GM23338 (cell line): ENCODE measurements around the gene SMPDL3A. TPM values are rescaled to one million over a fixed set of nuclear protein-coding genes. Genes with fewer than 3 reads are reported as not detected.
A peak's percentile ranks its signal among the peaks of the same experiment; 100 is the strongest.

Experiments used
- ATAC-seq: fragments of 200-7000 bp; cut with Tn5 transposase; 3 replicates; pipeline ENCODE4 v1.9.1; 2020
- DNase-seq: peaks from one replicate; pipeline ENCODE4 v3.0.0-alpha.2; 2015; ENCODE audit warnings: low spot score
- H2AFZ ChIP-seq: fragments of 200-600 bp; sonication (generic); 2 replicates; pipeline ENCODE4 v1.8.0; 2016; ENCODE audit warnings: antibody characterized with exemption, mild to moderate bottlenecking, moderate library complexity
- H3F3A ChIP-seq: fragments of 200-600 bp; sonication (generic); replicated peaks from 2 replicates; pipeline ENCODE4 v1.8.0; 2017; ENCODE audit warnings: antibody characterized with exemption, mixed run types, low read depth
- H3K27ac ChIP-seq: fragments of 200-600 bp; sonication (generic); 2 replicates; pipeline ENCODE4 v1.6.1; 2016; ENCODE audit warnings: low read depth
- H3K27me3 ChIP-seq: fragments of 200-600 bp; sonication (generic); 2 replicates; pipeline ENCODE4 v1.8.0; 2016; ENCODE audit warnings: mild to moderate bottlenecking, mixed run types, moderate library complexity; ENCODE audit not compliant: insufficient read depth
- H3K36me3 ChIP-seq: fragments of 200-600 bp; sonication (generic); 2 replicates; pipeline ENCODE4 v1.8.0; 2016; ENCODE audit warnings: mild to moderate bottlenecking; ENCODE audit not compliant: insufficient read depth
- H3K4me1 ChIP-seq: fragments of 200-600 bp; sonication (generic); 2 replicates; pipeline ENCODE4 v1.8.0; 2016; ENCODE audit warnings: mild to moderate bottlenecking, moderate library complexity; ENCODE audit not compliant: insufficient read depth
- H3K4me2 ChIP-seq: fragments of 200-600 bp; sonication (generic); 2 replicates; pipeline ENCODE4 v1.7.1; 2017; ENCODE audit warnings: mixed run types
- H3K4me3 ChIP-seq: fragments of 200-600 bp; sonication (generic); 2 replicates; pipeline ENCODE4 v1.6.1; 2016; ENCODE audit warnings: mixed run types
- H3K79me2 ChIP-seq: fragments of 200-600 bp; sonication (generic); replicated peaks from 2 replicates; pipeline ENCODE4 v1.8.0; 2017; ENCODE audit warnings: mild to moderate bottlenecking; ENCODE audit not compliant: insufficient read depth
- H3K9me2 ChIP-seq: fragments of 200-600 bp; sonication (generic); 2 replicates; pipeline ENCODE4 v1.8.0; 2017; ENCODE audit not compliant: insufficient read depth
- H4K20me1 ChIP-seq: fragments of 200-600 bp; sonication (generic); replicated peaks from 2 replicates; pipeline ENCODE4 v1.8.0; 2017; ENCODE audit warnings: mild to moderate bottlenecking; ENCODE audit not compliant: insufficient read depth
- H3K27ac Mint-ChIP-seq: 2 replicates; pipeline ENCODE4 v1.8.0; 2020; ENCODE audit warnings: inconsistent platforms, mild to moderate bottlenecking, moderate library complexity, mixed read lengths
- H3K27me3 Mint-ChIP-seq: 3 replicates; pipeline ENCODE4 v1.8.0; 2022; ENCODE audit warnings: low read depth, mild to moderate bottlenecking, moderate library complexity, mixed read lengths, inconsistent platforms; ENCODE audit not compliant: insufficient read depth, poor library complexity
- H3K36me3 Mint-ChIP-seq: 3 replicates; pipeline ENCODE4 v1.8.0; 2021; ENCODE audit warnings: low read depth, mild to moderate bottlenecking, inconsistent platforms, moderate library complexity, mixed read lengths
- H3K4me1 Mint-ChIP-seq: 3 replicates; pipeline ENCODE4 v1.8.0; 2020; ENCODE audit warnings: mild to moderate bottlenecking, inconsistent platforms, mixed read lengths
- H3K4me3 Mint-ChIP-seq: 3 replicates; pipeline ENCODE4 v1.8.0; 2021; ENCODE audit warnings: moderate library complexity, mild to moderate bottlenecking, inconsistent platforms, mixed read lengths
- H3K9me3 Mint-ChIP-seq: 3 replicates; pipeline ENCODE4 v1.8.0; 2020; ENCODE audit warnings: moderate library complexity, mild to moderate bottlenecking, inconsistent platforms, mixed read lengths
- CREB1 ChIP-seq: fragments of 250-450 bp; sonication (Bioruptor Pico); IDR thresholded peaks from 2 replicates; pipeline ENCODE4 v1.5.0; 2020; ENCODE audit warnings: low read depth, mild to moderate bottlenecking, moderate library complexity
- CTCF ChIP-seq, 2 experiments: fragments of 200-600 bp in 1 of 2; sonication (generic) in 1 of 2; conservative IDR thresholded peaks; 2 replicates each; pipeline versions ENCODE4 v1.5.1 to v1.6.1; 2016 to 2017; ENCODE audit warnings: antibody characterized with exemption in 2 of 2, low read depth in 2 of 2, mild to moderate bottlenecking in 2 of 2, moderate library complexity in 1 of 2
- ETS1 ChIP-seq: IDR thresholded peaks from 2 replicates; pipeline ENCODE4 v1.6.1; 2016; ENCODE audit warnings: antibody characterized with exemption
- EZH2 ChIP-seq: fragments of 200-600 bp; sonication (generic); IDR thresholded peaks from one replicate; pipeline ENCODE4 v1.8.0; 2017; ENCODE audit warnings: antibody characterized with exemption, mild to moderate bottlenecking, low read depth; ENCODE audit not compliant: unreplicated experiment
- EZH2phosphoT487 ChIP-seq: fragments of 200-600 bp; sonication (generic); IDR thresholded peaks from one replicate; pipeline ENCODE4 v1.8.1; 2018; ENCODE audit warnings: antibody characterized with exemption; ENCODE audit not compliant: unreplicated experiment
- JUNB ChIP-seq: IDR thresholded peaks from one replicate; pipeline ENCODE4 v1.6.1; 2016; ENCODE audit warnings: antibody characterized with exemption; ENCODE audit not compliant: unreplicated experiment
- NANOG ChIP-seq: IDR thresholded peaks from 2 replicates; pipeline ENCODE4 v1.6.1; 2016; ENCODE audit warnings: antibody characterized with exemption, borderline replicate concordance
- POLR2AphosphoS5 ChIP-seq: IDR thresholded peaks from 2 replicates; pipeline ENCODE4 v1.6.1; 2016; ENCODE audit warnings: antibody characterized with exemption, low read depth
- REST ChIP-seq: IDR thresholded peaks from one replicate; pipeline ENCODE4 v1.6.1; 2018; ENCODE audit warnings: antibody characterized with exemption; ENCODE audit not compliant: unreplicated experiment
- STAT1 ChIP-seq: IDR thresholded peaks from one replicate; pipeline ENCODE4 v1.6.1; 2016; ENCODE audit warnings: antibody characterized with exemption; ENCODE audit not compliant: unreplicated experiment
- ZNF114 ChIP-seq: fragments of 250-450 bp; sonication (Bioruptor Pico); IDR thresholded peaks from 2 replicates; pipeline ENCODE4 v1.5.0; 2020; ENCODE audit warnings: mild to moderate bottlenecking, moderate library complexity
- ZNF331 ChIP-seq: fragments of 250-450 bp; sonication (Bioruptor Pico); IDR thresholded peaks from 2 replicates; pipeline ENCODE4 v1.5.0; 2020; ENCODE audit warnings: low read depth, mild to moderate bottlenecking, moderate library complexity
- ZNF462 ChIP-seq: fragments of 250-450 bp; sonication (Bioruptor Pico); IDR thresholded peaks from 2 replicates; pipeline ENCODE4 v1.5.0; 2020; ENCODE audit warnings: mild to moderate bottlenecking, moderate library complexity
- polyA plus RNA-seq: library from polyadenylated mRNA; unstranded; fragments of >200 nt; fragmentation: Nextera tagmentation; extraction: Ambion mirVana; gene quantifications from 2 replicates; pipeline ENCODE4 v1.2.1, GENCODE V29; 2016
- total RNA-seq: library from RNA; depleted of rRNA; stranded (reverse); fragments of >200 nt; shearing (Covaris generic); gene quantifications from 2 replicates; pipeline ENCODE4 v1.2.3, GENCODE V29; 2014

SMPDL3A gene
- total and polyA plus RNA-seq, 2 experiments from 2014 or later = 3.5 to 6.3 TPM

- DNase-seq (no peak), ATAC-seq (peak; percentile 69)
- Mint-ChIP-seq H3K27me3 (peaks cover 4% of the 10 kb centered on the region), H3K4me3 (no peak overlapping the region), H3K9me3 (no peaks in the 10 kb centered on the region), H3K4me1 (peaks cover 13% of the 10 kb centered on the region), H3K36me3 (no peaks in the 10 kb centered on the region), H3K27ac (no peak overlapping the region)
- Histone ChIP-seq H3F3A (no peaks in the 10 kb centered on the region), H4K20me1 (no peaks in the 10 kb centered on the region), H3K4me3 (no peak overlapping the region), H3K27me3 (no peaks in the 10 kb centered on the region), H3K4me2 (no peak overlapping the region), H3K4me1 (peaks cover 3% of the 10 kb centered on the region; the same call in 1 of the 2 replicates), H3K9me2 (no peaks in the 10 kb centered on the region), H3K27ac (no peak overlapping the region), H3K36me3 (no peaks in the 10 kb centered on the region), H2AFZ (no peak overlapping the region), H3K79me2 (no peaks in the 10 kb centered on the region)
- no peak for TF ChIP-seq STAT1
- TF ChIP-seq EZH2phosphoT487 = no peak
- TF ChIP-seq ZNF331 (CRISPR knock-in tag) = no peak
- no peak for TF ChIP-seq JUNB
- no peak for TF ChIP-seq ETS1
- no peak for TF ChIP-seq REST
- TF ChIP-seq POLR2AphosphoS5 = no peak
- no peak for TF ChIP-seq CREB1
- TF ChIP-seq ZNF114 (CRISPR knock-in tag) = no peak
- TF ChIP-seq CTCF (conservative IDR thresholded peaks at IDR 0.05; ENCODE audit: low read depth in 2 of 2) = no peak
- no peak for TF ChIP-seq NANOG
- no peak for TF ChIP-seq EZH2
- TF ChIP-seq ZNF462 (CRISPR knock-in tag) = no peak
Measured at GRCh38 chr6:122839906-122840305, 50.8 kb downstream of the SMPDL3A start.
